Measurements from ENCODE around the gene ST6GALNAC3. TPM values are rescaled to one million over a fixed set of nuclear protein-coding genes. Genes with fewer than 3 reads are reported as not detected.

The ST6GALNAC3 gene
- total RNA-seq, 6 experiments from 2014 or later: 1.00 to 1.7 (median 1.2) TPM

DNA sequence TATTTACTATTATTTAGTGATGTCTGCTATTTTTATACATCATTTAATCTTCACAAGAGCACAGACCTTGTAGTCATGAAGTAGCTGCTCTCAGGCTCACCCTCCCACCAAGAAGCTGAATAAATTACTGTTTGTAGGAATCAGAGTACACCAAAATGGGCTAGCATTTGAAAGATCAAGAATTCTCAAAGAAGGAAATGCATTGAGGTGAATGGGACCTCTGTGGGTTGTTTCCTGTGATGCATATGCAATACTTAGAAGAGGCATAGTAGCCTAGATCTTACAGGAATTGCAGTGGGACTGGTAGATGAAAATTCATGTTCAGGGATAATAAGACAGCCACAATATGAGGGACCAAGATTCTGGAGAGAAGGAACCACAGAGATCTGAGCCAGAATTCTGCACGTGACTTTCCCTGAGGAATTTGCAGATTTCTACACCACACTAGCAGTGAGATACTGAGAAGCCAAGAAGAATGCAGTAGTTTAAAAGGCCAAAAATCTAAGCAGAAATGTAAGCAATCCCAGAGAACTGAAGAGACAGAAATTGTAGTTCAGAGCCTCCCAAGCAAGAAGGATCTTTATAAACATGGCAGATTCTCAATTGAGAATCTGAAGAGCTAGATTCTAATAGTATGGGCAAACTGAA lies 307.0 kb downstream of the ST6GALNAC3 start:
- Mint-ChIP-seq H3K27ac (no peak overlapping the region), H3K27me3 (ENCODE audit: insufficient read depth) (no peaks in the 10 kb centered on the region), H3K4me1 (ENCODE audit: low read depth) (no peaks in the 10 kb centered on the region), H3K36me3 (ENCODE audit: low read depth) (no peaks in the 10 kb centered on the region), H3K4me3 (no peak overlapping the region), H3K9me3 (peaks cover 9% of the 10 kb centered on the region; the same call in 1 of the 2 replicates)
- TF ChIP-seq, protein P1, sequence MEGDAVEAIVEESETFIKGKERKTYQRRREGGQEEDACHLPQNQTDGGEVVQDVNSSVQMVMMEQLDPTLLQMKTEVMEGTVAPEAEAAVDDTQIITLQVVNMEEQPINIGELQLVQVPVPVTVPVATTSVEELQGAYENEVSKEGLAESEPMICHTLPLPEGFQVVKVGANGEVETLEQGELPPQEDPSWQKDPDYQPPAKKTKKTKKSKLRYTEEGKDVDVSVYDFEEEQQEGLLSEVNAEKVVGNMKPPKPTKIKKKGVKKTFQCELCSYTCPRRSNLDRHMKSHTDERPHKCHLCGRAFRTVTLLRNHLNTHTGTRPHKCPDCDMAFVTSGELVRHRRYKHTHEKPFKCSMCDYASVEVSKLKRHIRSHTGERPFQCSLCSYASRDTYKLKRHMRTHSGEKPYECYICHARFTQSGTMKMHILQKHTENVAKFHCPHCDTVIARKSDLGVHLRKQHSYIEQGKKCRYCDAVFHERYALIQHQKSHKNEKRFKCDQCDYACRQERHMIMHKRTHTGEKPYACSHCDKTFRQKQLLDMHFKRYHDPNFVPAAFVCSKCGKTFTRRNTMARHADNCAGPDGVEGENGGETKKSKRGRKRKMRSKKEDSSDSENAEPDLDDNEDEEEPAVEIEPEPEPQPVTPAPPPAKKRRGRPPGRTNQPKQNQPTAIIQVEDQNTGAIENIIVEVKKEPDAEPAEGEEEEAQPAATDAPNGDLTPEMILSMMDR (IDR thresholded peaks at IDR 0.05): no peak
- DNase-seq: no peak

DNA sequence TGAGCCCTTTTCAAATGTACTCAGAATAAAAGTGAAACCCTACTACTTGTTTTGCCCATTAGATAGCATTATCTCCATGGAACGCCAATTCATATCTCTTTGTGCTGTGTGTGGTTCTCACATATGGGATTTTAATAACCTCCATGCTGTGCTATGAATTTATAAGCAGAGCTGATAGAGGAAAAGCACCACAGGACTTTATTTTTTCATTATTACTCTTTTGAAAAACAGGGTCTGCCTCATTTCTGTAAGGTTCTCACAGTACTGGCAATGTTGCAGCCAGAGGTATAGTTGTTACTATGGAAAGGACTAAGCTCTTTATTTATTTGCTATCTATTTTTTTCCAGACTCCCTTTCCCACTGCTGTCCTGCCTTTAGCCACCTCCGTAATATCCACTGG lies 313.7 kb downstream of the ST6GALNAC3 start:
- no peak for DNase-seq
- Mint-ChIP-seq H3K36me3 (ENCODE audit: low read depth) (no peaks in the 10 kb centered on the region), H3K9me3 (peaks cover 8% of the 10 kb centered on the region), H3K4me3 (no peak overlapping the region), H3K4me1 (ENCODE audit: low read depth) (no peaks in the 10 kb centered on the region), H3K27ac (no peak overlapping the region), H3K27me3 (ENCODE audit: insufficient read depth) (no peaks in the 10 kb centered on the region)
- TF ChIP-seq, protein P1 (IDR thresholded peaks at IDR 0.05): no peak

DNA sequence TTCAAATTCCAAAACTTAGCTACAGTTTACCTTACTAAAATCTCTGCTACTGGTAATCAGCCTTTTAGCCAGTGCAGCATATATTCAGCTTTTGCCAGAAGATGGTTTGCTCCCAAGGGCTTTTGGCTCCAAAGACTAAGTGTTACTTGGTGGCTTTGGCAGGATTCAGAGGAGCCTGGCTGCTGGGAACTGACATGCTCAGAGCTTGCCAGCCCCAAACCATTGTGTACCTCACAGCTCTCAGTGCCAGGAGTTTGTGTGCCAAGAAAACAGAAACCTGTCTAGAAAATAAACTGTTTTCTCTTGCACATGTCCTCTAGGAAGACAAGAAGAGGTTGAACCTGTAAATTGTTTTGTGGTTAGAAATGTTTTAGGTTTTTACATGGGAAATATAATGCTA lies 315.9 kb downstream of the ST6GALNAC3 start:
- TF ChIP-seq, protein P1 (IDR thresholded peaks at IDR 0.05): no peak
- H3K27me3 Mint-ChIP-seq (ENCODE audit: insufficient read depth): no peaks in the 10 kb centered on the region

DNA sequence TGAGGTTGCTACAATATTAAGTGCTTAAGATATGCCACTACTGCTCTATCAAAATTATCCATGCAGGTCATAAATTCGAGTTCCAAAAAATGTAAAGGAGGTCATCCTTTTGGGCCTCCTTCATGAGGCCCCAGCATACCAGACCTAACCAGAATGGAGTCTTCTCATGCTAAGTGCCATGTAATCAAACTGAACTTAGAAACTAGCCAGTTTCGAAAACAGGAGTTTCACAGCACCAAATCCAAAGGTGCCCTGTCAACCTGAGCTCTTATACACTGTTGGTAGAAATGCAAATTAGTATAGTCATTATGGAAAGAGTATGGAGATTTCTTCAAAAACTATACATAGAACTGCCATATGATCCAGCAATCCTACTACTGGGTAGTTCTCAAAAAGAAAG lies 320.5 kb downstream of the ST6GALNAC3 start:
- no peak overlapping the region for H3K4me3 Mint-ChIP-seq
- TF ChIP-seq, protein P1 (IDR thresholded peaks at IDR 0.05): no peak
- H3K27ac Mint-ChIP-seq: no peak overlapping the region
- DNase-seq: no peak
- no peaks in the 10 kb centered on the region for H3K36me3 Mint-ChIP-seq (ENCODE audit: low read depth)
- no peaks in the 10 kb centered on the region for H3K4me1 Mint-ChIP-seq (ENCODE audit: low read depth)
- no peaks in the 10 kb centered on the region; the same call in 1 of the 2 replicates for H3K9me3 Mint-ChIP-seq
- no peaks in the 10 kb centered on the region for H3K27me3 Mint-ChIP-seq (ENCODE audit: insufficient read depth)

More for the DNA sequence above, 315.9 kb downstream of the ST6GALNAC3 start:
- H3K36me3 Mint-ChIP-seq (ENCODE audit: low read depth): no peaks in the 10 kb centered on the region
- H3K4me1 Mint-ChIP-seq (ENCODE audit: low read depth): no peaks in the 10 kb centered on the region
- DNase-seq: no peak
- no peak overlapping the region for H3K4me3 Mint-ChIP-seq
- H3K27ac Mint-ChIP-seq: no peak overlapping the region
- peaks cover 8% of the 10 kb centered on the region for H3K9me3 Mint-ChIP-seq

DNA sequence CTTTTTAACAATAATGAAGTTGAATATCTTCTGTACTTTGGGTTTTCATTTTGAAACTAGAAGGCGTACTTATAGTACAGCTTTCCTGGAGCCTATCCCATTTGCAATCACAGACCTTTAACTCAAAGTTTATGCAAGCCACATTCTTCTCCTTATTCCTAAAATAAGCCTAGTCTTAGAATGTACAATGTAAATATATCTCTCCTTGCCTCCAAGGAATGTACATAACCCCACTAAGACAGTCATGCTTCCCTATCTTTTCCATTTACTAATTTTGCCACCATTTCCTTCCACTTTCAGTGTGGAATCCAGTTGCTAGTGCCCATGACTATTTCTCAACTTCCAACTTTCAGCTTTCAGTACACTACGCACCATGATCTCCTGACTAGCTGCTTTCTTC lies 327.6 kb downstream of the ST6GALNAC3 start:
- Mint-ChIP-seq H3K27me3 (ENCODE audit: insufficient read depth) (no peaks in the 10 kb centered on the region), H3K36me3 (ENCODE audit: low read depth) (no peaks in the 10 kb centered on the region), H3K4me3 (no peak overlapping the region), H3K4me1 (ENCODE audit: low read depth) (no peaks in the 10 kb centered on the region), H3K9me3 (peaks cover 14% of the 10 kb centered on the region), H3K27ac (no peak overlapping the region)
- DNase-seq: no peak
- TF ChIP-seq, protein P1 (IDR thresholded peaks at IDR 0.05): no peak

Data from HFFc6 (cell line).